Type B pancreatic cell (in vitro differentiated cells): ENCODE data around the gene MOCOS. TPM values are rescaled to one million over a fixed set of nuclear protein-coding genes. Genes with fewer than 3 reads are reported as not detected.

Experiments used
- DNase-seq: peaks from one replicate; pipeline ENCODE4 v3.0.0; 2021; ENCODE audit warnings: mixed read lengths; ENCODE audit not compliant: unreplicated experiment; ENCODE audit errors: extremely low spot score
- H3K27ac Mint-ChIP-seq: 2 replicates; pipeline ENCODE4 v1.8.0; 2021; ENCODE audit warnings: mild to moderate bottlenecking, mixed read lengths
- H3K27me3 Mint-ChIP-seq: 2 replicates; pipeline ENCODE4 v1.8.0; 2021; ENCODE audit warnings: mixed read lengths
- H3K36me3 Mint-ChIP-seq: 2 replicates; pipeline ENCODE4 v1.8.0; 2021; ENCODE audit warnings: mixed read lengths
- H3K4me1 Mint-ChIP-seq: one replicate; pipeline ENCODE4 v1.8.0; 2021; ENCODE audit warnings: mixed read lengths; ENCODE audit not compliant: unreplicated experiment
- H3K4me3 Mint-ChIP-seq: 2 replicates; pipeline ENCODE4 v1.8.0; 2021; ENCODE audit warnings: mild to moderate bottlenecking, mixed read lengths
- H3K9me3 Mint-ChIP-seq: 2 replicates; pipeline ENCODE4 v1.8.0; 2021; ENCODE audit warnings: mixed read lengths
- total RNA-seq: library from RNA; stranded (reverse); gene quantifications from 2 replicates; pipeline ENCODE4 v1.2.1, GENCODE V29; 2021; ENCODE audit warnings: low replicate concordance
- TF ChIP-seq, protein P1 (sequence below): fragments of 200-600 bp; sonication (generic); conservative IDR thresholded peaks from 2 replicates; pipeline ENCODE4 v1.5.0; 2021; ENCODE audit warnings: antibody characterized with exemption, mild to moderate bottlenecking

Gene MOCOS
- total RNA-seq, 1 donor from 2014 or later, result 2.4 TPM

DNA sequence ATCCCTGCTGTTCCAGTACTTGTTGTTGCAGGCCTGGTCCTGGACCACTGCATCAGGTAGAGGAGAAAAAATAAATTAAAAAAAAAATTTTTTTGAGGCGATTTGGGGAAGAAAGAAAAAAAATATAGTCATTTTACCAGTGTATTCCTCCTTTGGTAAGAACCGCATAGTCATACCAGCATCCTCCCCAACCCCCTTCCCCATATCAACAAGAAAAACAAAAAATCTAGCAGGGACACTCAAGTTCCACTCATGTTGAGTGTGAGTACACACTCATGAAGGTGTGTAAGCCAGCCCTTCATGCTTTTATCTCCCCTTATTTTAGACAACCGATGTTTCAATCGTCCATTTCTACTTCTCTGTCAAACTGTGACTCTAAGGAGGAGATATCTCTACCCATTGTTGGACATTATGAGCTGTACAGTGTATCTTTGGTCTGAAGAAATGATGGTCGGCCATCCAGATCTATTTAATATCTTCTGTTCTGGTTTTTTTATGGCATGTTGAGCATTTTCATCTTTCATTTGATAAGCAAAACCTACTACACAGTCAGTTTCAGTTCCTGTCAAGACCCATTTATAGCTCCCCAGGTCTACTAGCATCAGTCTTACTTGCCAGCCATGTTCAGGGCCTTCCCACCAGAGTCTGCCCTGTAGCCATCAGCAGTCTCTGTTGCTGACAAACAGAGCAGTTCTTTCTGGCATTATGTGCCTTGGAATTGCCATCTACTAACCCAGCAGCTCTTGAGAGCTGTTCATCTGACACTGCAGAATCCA is 37.6 kb upstream of the MOCOS start:
- DNase-seq, result no peak
- no peak overlapping the region for H3K4me3 Mint-ChIP-seq
- no peaks in the 10 kb centered on the region for H3K4me1 Mint-ChIP-seq
- H3K9me3 Mint-ChIP-seq, result no peaks in the 10 kb centered on the region
- no peaks in the 10 kb centered on the region for H3K27me3 Mint-ChIP-seq
- H3K36me3 Mint-ChIP-seq, result peaks cover 30% of the 10 kb centered on the region
- no peak overlapping the region for H3K27ac Mint-ChIP-seq
- TF ChIP-seq, protein P1, sequence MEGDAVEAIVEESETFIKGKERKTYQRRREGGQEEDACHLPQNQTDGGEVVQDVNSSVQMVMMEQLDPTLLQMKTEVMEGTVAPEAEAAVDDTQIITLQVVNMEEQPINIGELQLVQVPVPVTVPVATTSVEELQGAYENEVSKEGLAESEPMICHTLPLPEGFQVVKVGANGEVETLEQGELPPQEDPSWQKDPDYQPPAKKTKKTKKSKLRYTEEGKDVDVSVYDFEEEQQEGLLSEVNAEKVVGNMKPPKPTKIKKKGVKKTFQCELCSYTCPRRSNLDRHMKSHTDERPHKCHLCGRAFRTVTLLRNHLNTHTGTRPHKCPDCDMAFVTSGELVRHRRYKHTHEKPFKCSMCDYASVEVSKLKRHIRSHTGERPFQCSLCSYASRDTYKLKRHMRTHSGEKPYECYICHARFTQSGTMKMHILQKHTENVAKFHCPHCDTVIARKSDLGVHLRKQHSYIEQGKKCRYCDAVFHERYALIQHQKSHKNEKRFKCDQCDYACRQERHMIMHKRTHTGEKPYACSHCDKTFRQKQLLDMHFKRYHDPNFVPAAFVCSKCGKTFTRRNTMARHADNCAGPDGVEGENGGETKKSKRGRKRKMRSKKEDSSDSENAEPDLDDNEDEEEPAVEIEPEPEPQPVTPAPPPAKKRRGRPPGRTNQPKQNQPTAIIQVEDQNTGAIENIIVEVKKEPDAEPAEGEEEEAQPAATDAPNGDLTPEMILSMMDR, result no peak

DNA sequence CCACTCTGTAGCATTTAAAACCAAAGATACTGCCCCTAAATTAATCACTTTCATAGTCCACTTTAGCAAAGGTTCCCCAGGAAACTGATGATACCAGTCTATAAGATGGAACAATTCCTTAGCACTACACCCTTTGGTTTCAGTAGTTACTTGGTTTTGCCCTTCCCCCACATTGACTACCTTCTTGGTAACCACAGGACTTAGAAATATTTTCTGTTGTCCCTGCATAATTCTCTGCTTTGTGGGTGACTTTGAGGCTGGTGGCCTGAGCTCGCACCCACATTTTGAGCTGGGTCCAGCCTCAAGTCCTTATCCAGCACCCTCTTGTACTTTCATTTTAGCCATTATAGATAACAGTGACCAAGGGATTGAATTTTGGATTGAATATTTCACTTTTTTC is 34.5 kb upstream of the MOCOS start:
- no peaks in the 10 kb centered on the region for H3K4me1 Mint-ChIP-seq
- no peaks in the 10 kb centered on the region for H3K27me3 Mint-ChIP-seq
- no peak for DNase-seq
- TF ChIP-seq, protein P1, result no peak
- H3K9me3 Mint-ChIP-seq, result no peaks in the 10 kb centered on the region
- no peak overlapping the region for H3K4me3 Mint-ChIP-seq
- peaks cover 32% of the 10 kb centered on the region for H3K36me3 Mint-ChIP-seq
- H3K27ac Mint-ChIP-seq, result no peak overlapping the region

GRCh38 chr18:36153203-36153602 is 34.1 kb upstream of the MOCOS start:
- Mint-ChIP-seq H3K9me3 (no peaks in the 10 kb centered on the region), H3K4me1 (no peaks in the 10 kb centered on the region), H3K36me3 (peaks cover 37% of the 10 kb centered on the region), H3K4me3 (no peak overlapping the region), H3K27ac (no peak overlapping the region), H3K27me3 (no peaks in the 10 kb centered on the region)
- DNase-seq, result no peak
- TF ChIP-seq, protein P1, result no peak

GRCh38 chr18:36153771-36154170 is 33.5 kb upstream of the MOCOS start:
- TF ChIP-seq, protein P1, result no peak
- H3K9me3 Mint-ChIP-seq, result no peaks in the 10 kb centered on the region
- H3K36me3 Mint-ChIP-seq, result peaks cover 40% of the 10 kb centered on the region
- no peaks in the 10 kb centered on the region for H3K4me1 Mint-ChIP-seq
- no peaks in the 10 kb centered on the region for H3K27me3 Mint-ChIP-seq
- DNase-seq, result no peak
- H3K4me3 Mint-ChIP-seq, result no peak overlapping the region
- no peak overlapping the region for H3K27ac Mint-ChIP-seq

GRCh38 chr18:36155851-36156757 is 31.2 kb upstream of the MOCOS start:
- Mint-ChIP-seq H3K36me3 (peaks cover 47% of the 10 kb centered on the region), H3K9me3 (no peaks in the 10 kb centered on the region), H3K27me3 (no peaks in the 10 kb centered on the region), H3K27ac (no peak overlapping the region), H3K4me3 (no peak overlapping the region), H3K4me1 (no peaks in the 10 kb centered on the region)
- TF ChIP-seq, protein P1, result no peak
- DNase-seq, result no peak
